HCT116 (cell line): ENCODE results near the gene OTOGL. TPM values are rescaled to one million over a fixed set of nuclear protein-coding genes. Genes with fewer than 3 reads are reported as not detected.

Source experiments
- ATAC-seq: fragments of 200-7000 bp; cut with Tn5 transposase; 2 replicates; pipeline ENCODE4 v1.9.1; 2020; ENCODE audit warnings: mild to moderate bottlenecking, moderate library complexity
- BruUV-seq: library from RNA; stranded (reverse); fragments of 400-500 nt; replicated peaks from 2 replicates; lab custom pipeline; 2021; lab: Mats Ljungman, UMichigan
- CTCF ChIA-PET: fragments of 300-600 bp; sonication (Branson Sonifier 250); formaldehyde crosslinking; loops from one replicate; lab custom pipeline; 2021; ENCODE audit warnings: antibody characterized with exemption; lab: Charles Lee
- POLR2A ChIA-PET: fragments of 300-600, 350-600 bp; sonication (Branson Sonifier 250); formaldehyde crosslinking; loops from one replicate; lab custom pipeline; 2021; ENCODE audit warnings: antibody characterized with exemption; lab: Charles Lee
- RAD21 ChIA-PET, 2 experiments: fragments of 300-600 bp; sonication (Branson Sonifier 250); formaldehyde crosslinking; loops; one replicate each; lab custom pipeline; 2023; ENCODE audit warnings: low total read pairs in 2 of 2; ENCODE audit not compliant: uncharacterized antibody in 2 of 2, unreplicated experiment in 2 of 2, low non-redundant PET in 1 of 2; lab: Charles Lee
- DNase-seq: peaks from one replicate; pipeline ENCODE4 v3.0.0-alpha.2; 2010; ENCODE audit warnings: low read depth, low spot score
- H2AFZ ChIP-seq: fragments of 200-600 bp; shearing (Covaris generic), sonication (generic); 2 replicates; pipeline ENCODE4 v1.6.1; 2017; ENCODE audit warnings: low read depth, mixed run types, mixed read lengths, antibody characterized with exemption, low read length; ENCODE audit not compliant: poor library complexity, severe bottlenecking
- H3K27ac ChIP-seq: 2 replicates; pipeline ENCODE4 v1.5.1; 2012; ENCODE audit warnings: low read depth, low read length
- H3K27me3 ChIP-seq: fragments of 200-600 bp; sonication (generic); 2 replicates; pipeline ENCODE4 v1.6.1; 2016; ENCODE audit warnings: mixed run types, low read length, mixed read lengths; ENCODE audit not compliant: insufficient read depth
- H3K36me3 ChIP-seq, 2 experiments: fragments of 200-500 bp in 1 of 2; fragments of 200-600 bp in 1 of 2; sonication (Bioruptor generic) in 1 of 2; sonication (generic) in 1 of 2; 2 replicates each; pipeline versions ENCODE4 v1.5.1 to v1.6.1; 2014 to 2016; ENCODE audit warnings: low read length in 2 of 2, inconsistent platforms in 1 of 2, mixed read lengths in 1 of 2, mixed run types in 1 of 2; ENCODE audit not compliant: insufficient read depth in 2 of 2, control insufficient read depth in 1 of 2
- H3K4me1 ChIP-seq, 2 experiments: fragments of 200-600 bp in 1 of 2; sonication (generic) in 1 of 2; 2 replicates each; pipeline versions ENCODE4 v1.5.1 to v1.6.1; 2012 to 2017; ENCODE audit warnings: low read length in 2 of 2, inconsistent platforms in 1 of 2, mild to moderate bottlenecking in 1 of 2, mixed read lengths in 1 of 2, mixed run types in 1 of 2, moderate library complexity in 1 of 2; ENCODE audit not compliant: insufficient read depth in 2 of 2, control insufficient read depth in 1 of 2
- H3K4me2 ChIP-seq: fragments of 200-600 bp; sonication (generic); 2 replicates; pipeline ENCODE4 v1.6.1; 2017; ENCODE audit warnings: mixed run types, low read length, mixed read lengths
- H3K4me3 ChIP-seq, 2 experiments: fragments of 200-600 bp in 1 of 2; sonication (generic) in 1 of 2; replicated peaks in 1 of 2; 2 replicates each; pipeline ENCODE4 v1.5.1; 2011 to 2016; ENCODE audit warnings: low read length in 2 of 2, control low read depth in 1 of 2, low read depth in 1 of 2, mild to moderate bottlenecking in 1 of 2, mixed read lengths in 1 of 2, mixed run types in 1 of 2
- H3K79me2 ChIP-seq: fragments of 200-600 bp; sonication (generic); 2 replicates; pipeline ENCODE4 v1.6.1; 2017; ENCODE audit warnings: mild to moderate bottlenecking, mixed run types, low read length, moderate library complexity, mixed read lengths; ENCODE audit not compliant: insufficient read depth
- H3K9ac ChIP-seq: fragments of 200-600 bp; sonication (generic); 2 replicates; pipeline ENCODE4 v1.6.1; 2016; ENCODE audit warnings: low read length, mixed read lengths
- H3K9me2 ChIP-seq: fragments of 200-600 bp; sonication (generic), shearing (Covaris generic); 2 replicates; pipeline ENCODE4 v1.6.1; 2017; ENCODE audit warnings: mixed run types, mild to moderate bottlenecking, moderate library complexity; ENCODE audit not compliant: insufficient read depth
- H3K9me3 ChIP-seq, 2 experiments: fragments of 200-500 bp in 1 of 2; fragments of 200-600 bp in 1 of 2; sonication (Bioruptor generic) in 1 of 2; sonication (generic) in 1 of 2; 2 replicates each; pipeline ENCODE4 v1.6.1; 2014 to 2017; ENCODE audit warnings: low read length in 2 of 2, mixed read lengths in 2 of 2, inconsistent platforms in 1 of 2, low read depth in 1 of 2, mild to moderate bottlenecking in 1 of 2, mixed run types in 1 of 2, moderate library complexity in 1 of 2; ENCODE audit not compliant: control insufficient read depth in 1 of 2, insufficient read depth in 1 of 2
- H4K20me1 ChIP-seq: fragments of 200-600 bp; sonication (generic), shearing (Covaris generic); 2 replicates; pipeline ENCODE4 v1.6.1; 2017; ENCODE audit warnings: mixed run types, mild to moderate bottlenecking, moderate library complexity; ENCODE audit not compliant: insufficient read depth
- CBX3 ChIP-seq: IDR thresholded peaks from 2 replicates; pipeline ENCODE4 v1.6.1; 2012; ENCODE audit warnings: low read depth
- CTCF ChIP-seq, 3 experiments: fragments of 200-600 bp in 1 of 3; sonication (generic) in 1 of 3; IDR thresholded peaks in 2 of 3; conservative IDR thresholded peaks in 1 of 3; 2 replicates each; pipeline ENCODE4 v1.5.1; 2012 to 2017; ENCODE audit warnings: low read depth in 2 of 3, low read length in 2 of 3, antibody characterized with exemption in 1 of 3, borderline replicate concordance in 1 of 3, control low read depth in 1 of 3, mild to moderate bottlenecking in 1 of 3, mixed read lengths in 1 of 3, mixed run types in 1 of 3, moderate library complexity in 1 of 3; ENCODE audit not compliant: insufficient read depth in 1 of 3
- ELF1 ChIP-seq: IDR thresholded peaks from 2 replicates; pipeline ENCODE4 v1.6.1; 2012; ENCODE audit warnings: low read depth, borderline replicate concordance
- EZH2phosphoT487 ChIP-seq: fragments of 200-600 bp; IDR thresholded peaks from 2 replicates; pipeline ENCODE4 v1.6.1; 2018; ENCODE audit warnings: antibody characterized with exemption, borderline replicate concordance
- JUND ChIP-seq: IDR thresholded peaks from 2 replicates; pipeline ENCODE4 v1.6.1; 2012
- MAX ChIP-seq: IDR thresholded peaks from 2 replicates; pipeline ENCODE4 v1.6.1; 2012
- POLR2A ChIP-seq: IDR thresholded peaks from 2 replicates; pipeline ENCODE4 v1.7.0; 2011; ENCODE audit warnings: borderline replicate concordance; ENCODE audit not compliant: insufficient read depth, insufficient read length; ENCODE audit errors: extremely low read depth
- POLR2AphosphoS5 ChIP-seq: IDR thresholded peaks from 2 replicates; pipeline ENCODE4 v1.6.1; 2011; ENCODE audit warnings: mild to moderate bottlenecking, low read depth, low read length, moderate library complexity
- REST ChIP-seq: IDR thresholded peaks from 2 replicates; pipeline ENCODE4 v1.6.1; 2012; ENCODE audit warnings: low read depth
- SIN3A ChIP-seq: IDR thresholded peaks from 2 replicates; pipeline ENCODE4 v1.6.1; 2012; ENCODE audit warnings: low read depth
- SRF ChIP-seq: IDR thresholded peaks from 2 replicates; pipeline ENCODE4 v1.6.1; 2012; ENCODE audit warnings: low read depth
- TCF7L2 ChIP-seq: IDR thresholded peaks from 2 replicates; pipeline ENCODE4 v1.7.0; 2011; ENCODE audit warnings: borderline replicate concordance, inconsistent platforms; ENCODE audit not compliant: insufficient read depth, insufficient read length; ENCODE audit errors: extremely low read depth
- ZBTB33 ChIP-seq: IDR thresholded peaks from 2 replicates; pipeline ENCODE4 v1.6.1; 2011; ENCODE audit warnings: mild to moderate bottlenecking, low read length, moderate library complexity; ENCODE audit not compliant: insufficient replicate concordance; ENCODE audit errors: extremely low read depth
- ZFX ChIP-seq: fragments of 450-650 bp; IDR thresholded peaks from 2 replicates; pipeline ENCODE4 v1.6.1; 2017
- ZNF274 ChIP-seq: fragments of 200-500 bp; sonication (Bioruptor generic); IDR thresholded peaks from 2 replicates; pipeline ENCODE4 v1.6.1; 2014; ENCODE audit warnings: mild to moderate bottlenecking, low read depth, low read length, inconsistent platforms
- intact Hi-C: fragments of 100-400 bp; cut with micrococcal nuclease; formaldehyde crosslinking; loops from 2 replicates; pipeline ENCODE4 v1.10.0; 2022
- total RNA-seq: library from RNA; stranded (reverse); gene quantifications from one replicate; pipeline ENCODE4 v1.2.1, GENCODE V29; 2021; ENCODE audit not compliant: unreplicated experiment

OTOGL gene
- total RNA-seq, 1 experiment from 2014 or later: not detected

- Histone ChIP-seq H3K9ac (no peak overlapping the region), H3K9me2 (no peaks in the 10 kb centered on the region), H3K79me2 (no peaks in the 10 kb centered on the region), H3K4me2 (no peak overlapping the region), H3K27ac (no peak overlapping the region), H2AFZ (no peak overlapping the region), H3K27me3 (no peaks in the 10 kb centered on the region), H3K9me3 (no peaks in the 10 kb centered on the region), H4K20me1 (no peaks in the 10 kb centered on the region), H3K4me3 (no peak overlapping the region), H3K4me1 (no peaks in the 10 kb centered on the region), H3K36me3 (no peaks in the 10 kb centered on the region)
- DNase-seq (no peak), ATAC-seq (no peak)
- ChIA-PET CTCF (interaction anchor here (1.9 to 2.1 kb wide), 3 partner anchors 69 to 1062 kb away, joined by 4 to 80 read pairs (median 39); no protein-coding TSS in a partner anchor), RAD21 (no interaction called here), POLR2A (interaction anchor here (0.7 kb wide), 1 partner anchor 9 kb away, joined by 3 read pairs; no protein-coding TSS in a partner anchor)
- intact Hi-C loops: loop anchor here (10.0 kb wide), 1 partner anchor 218 kb away; no protein-coding TSS in a partner anchor
- BruUV-seq: no TSS peak
- TF ChIP-seq ZBTB33 (no peak), MAX (no peak), CBX3 (no peak), TCF7L2 (no peak), REST (no peak), ELF1 (no peak), SRF (no peak), CTCF (IDR thresholded peaks at IDR 0.05 in 2 of 3, conservative IDR thresholded peaks at IDR 0.05 in 1 of 3; ENCODE audit: borderline replicate concordance in 1 of 3, insufficient read depth in 1 of 3, low read depth in 2 of 3, low read length in 2 of 3) (no peak), ZFX (no peak), JUND (no peak), POLR2A (no peak), POLR2AphosphoS5 (no peak), EZH2phosphoT487 (no peak), ZNF274 (no peak), SIN3A (no peak)
Observed at GRCh38 chr12:80196419-80196818, 97.1 kb downstream of the OTOGL start.
